HG03103 (cell line): ENCODE results near the gene ERCC1.
A peak's percentile ranks its signal among the peaks of the same experiment; 100 is the strongest.

Experiments
- ATAC-seq: cut with Tn5 transposase; IDR thresholded peaks from one replicate; pipeline ENCODE4 v1.9.1; 2021; ENCODE audit warnings: low read depth; ENCODE audit not compliant: unreplicated experiment

Gene ERCC1

DNA sequence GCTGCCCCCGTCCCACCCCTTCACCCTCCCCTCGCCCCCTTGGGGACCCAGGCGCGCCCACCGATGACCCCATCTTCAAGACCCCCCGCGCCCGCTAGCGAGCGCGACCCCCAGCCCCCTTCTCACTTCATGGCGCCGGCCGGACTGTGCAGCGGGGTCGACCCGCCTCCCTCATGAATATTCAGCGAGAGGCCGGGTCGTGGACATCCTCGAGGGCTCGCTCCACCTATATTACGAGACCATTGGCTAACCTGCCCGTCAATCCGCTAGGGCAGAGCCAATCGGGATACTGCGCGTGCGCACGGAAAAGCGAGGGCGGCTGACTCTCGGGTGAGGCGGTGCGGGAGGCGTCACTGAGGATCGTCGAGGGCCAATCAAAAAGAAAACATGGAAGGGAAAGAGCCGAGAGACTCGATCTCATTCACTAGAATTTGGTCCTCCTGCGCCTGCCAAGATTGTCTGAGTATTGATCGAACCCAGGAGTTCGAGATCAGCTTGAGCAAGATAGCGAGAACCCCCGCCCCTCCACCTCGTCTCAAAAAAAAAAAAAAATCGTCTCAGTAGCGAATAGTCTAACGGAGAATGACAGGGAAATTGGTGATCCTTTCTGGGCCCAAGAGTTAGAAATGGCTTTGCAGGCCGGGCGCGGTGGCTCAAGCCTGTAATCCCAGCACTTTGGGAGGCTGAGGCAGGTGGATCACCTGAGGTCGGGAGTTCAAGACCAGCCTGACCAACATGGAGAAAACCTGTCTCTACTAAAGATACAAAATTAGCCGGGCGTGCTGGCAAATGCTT lies 53.1 kb downstream of the ERCC1 start, which contains the start of gene ERCC2:
Gene ERCC2, minus strand, starts transcription at position 164 of the 795 bp plus-strand sequence. Its CDS starts 33 bp downstream, at position 131.
- ATAC-seq = peak; percentile 89

DNA sequence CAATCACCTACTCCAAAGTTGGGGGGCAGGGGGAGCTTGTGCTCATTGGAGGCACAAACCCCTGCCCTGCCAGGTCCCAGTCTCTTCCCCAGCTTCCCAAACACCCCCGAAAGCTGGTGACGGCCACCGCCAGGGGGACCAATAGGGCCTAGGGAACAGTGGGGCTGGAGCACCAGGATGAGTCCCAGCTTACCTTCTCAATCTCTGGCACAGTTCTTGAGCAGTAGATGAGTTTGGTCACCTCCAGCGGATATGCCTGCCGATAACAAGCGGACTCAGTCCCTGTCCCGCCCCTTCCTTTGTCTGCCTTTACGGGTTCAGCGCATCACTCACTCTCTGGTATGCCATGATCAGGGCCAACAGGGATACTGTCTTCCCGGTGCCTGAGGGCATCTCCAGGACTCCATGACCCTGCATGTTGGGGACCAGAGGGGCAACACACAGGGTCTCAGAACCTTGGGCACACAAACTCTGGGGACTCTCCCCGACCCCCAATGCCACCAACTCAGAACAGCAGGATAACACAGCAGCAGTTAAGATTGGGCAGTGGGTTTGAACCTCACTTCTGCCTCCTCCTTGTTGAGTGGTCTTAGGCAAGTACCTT lies 54.9 kb downstream of the ERCC1 start:
- no peak for ATAC-seq

DNA sequence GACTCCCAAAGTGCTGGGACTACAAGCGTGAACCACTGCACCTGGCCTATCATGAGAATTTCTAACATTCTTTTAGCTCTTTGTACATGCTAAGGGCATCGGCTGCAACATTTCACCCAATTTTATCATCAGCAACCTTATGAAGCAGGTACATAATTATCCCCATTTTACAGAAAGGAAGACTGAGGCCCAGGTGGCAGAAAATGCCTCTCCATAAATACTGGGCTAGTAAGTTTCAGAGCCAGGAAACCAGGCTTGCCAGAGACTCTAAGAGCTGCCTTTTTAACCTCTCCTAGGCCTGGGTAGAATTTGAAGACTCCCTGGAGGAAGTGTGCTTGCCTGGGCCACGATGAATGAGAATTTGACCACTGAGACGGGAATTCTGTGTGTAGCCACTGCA lies 55.6 kb downstream of the ERCC1 start:
- ATAC-seq = no peak

DNA sequence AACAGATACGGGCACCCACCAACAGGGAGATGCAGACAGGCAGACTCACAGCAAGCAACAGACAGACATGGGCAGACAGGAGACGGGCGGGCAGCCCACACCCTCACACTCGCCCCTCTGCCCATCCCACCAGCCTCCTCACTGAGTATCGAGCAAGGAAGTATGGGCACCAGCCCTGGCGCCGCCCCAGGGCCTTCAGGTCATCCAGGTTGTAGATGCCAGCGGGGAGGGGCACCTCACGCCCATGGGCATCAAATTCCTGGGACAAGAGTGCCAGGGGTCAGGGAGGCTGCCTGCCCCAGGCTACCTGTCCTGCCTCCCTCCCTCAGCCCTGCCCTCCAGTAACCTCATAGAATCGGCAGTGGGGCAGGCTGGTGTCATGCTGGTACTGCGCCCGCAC lies 59.0 kb downstream of the ERCC1 start:
- no peak for ATAC-seq

DNA sequence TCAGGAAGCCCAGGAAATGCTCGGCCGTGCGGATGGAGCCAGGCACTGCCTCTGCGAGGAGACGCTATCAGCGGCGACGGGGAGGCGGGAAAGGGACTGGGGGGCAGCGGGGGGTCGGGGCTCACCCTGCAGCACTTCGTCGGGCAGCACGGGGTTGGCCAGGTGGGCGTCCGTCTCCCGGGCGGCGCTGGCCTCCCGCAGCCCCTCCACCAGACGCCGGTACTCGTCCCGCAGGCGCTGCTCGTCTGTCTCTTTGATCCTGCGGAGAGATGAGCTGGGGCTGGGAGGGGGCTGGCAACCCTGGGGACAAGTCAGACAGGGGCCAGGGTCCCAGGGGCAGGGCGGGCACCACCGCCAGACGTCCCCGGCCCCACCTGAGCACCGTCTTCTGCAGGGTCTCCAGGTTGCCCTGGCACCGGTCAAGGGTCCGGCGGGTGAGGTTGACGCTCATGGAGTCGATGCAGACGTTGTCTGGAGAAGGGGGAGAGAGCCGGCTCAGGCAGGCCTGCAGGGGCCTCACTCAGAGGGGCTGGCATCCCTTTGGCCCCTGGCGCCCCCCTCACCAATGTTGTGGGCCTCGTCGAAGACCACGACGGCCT lies 59.8 kb downstream of the ERCC1 start:
- no peak for ATAC-seq

DNA sequence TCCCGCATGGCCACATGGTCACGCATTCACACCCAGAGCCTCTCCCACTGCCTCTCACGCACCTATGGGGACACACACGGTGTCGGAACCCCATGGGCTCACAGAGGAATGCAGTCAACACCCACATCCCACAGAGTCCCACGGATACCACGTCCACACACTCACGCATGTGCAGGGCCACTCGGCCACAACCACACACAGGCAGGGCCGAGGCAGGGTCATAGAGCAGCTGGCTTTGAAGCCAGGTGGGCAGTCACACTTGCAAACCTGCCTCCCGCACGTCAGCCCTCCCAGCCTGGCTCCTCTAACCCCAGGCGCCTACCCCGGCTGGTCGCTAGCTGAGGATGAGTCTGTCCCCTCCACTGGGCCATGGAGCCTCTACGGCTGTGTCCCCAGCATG lies 61.4 kb downstream of the ERCC1 start:
- ATAC-seq = no peak

DNA sequence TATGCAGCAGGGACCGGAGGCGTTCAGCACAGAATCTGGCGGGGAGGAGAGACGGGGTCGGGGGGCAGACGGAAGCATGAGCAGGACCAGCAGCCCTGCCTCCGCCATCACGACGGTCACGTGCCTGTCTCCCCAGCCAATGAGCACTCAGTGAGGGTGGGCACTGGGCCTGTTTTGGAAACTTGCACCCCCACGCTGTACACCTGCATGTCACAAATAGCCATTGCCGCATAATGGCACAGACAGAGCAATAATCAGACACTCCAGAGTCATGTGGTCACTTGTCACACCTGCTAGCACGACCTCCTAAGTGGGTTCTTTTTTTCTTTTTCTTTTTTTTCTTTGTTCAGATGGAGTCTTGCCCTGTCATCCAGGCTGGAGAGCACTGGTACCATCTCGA lies 62.1 kb downstream of the ERCC1 start:
- no peak for ATAC-seq

DNA sequence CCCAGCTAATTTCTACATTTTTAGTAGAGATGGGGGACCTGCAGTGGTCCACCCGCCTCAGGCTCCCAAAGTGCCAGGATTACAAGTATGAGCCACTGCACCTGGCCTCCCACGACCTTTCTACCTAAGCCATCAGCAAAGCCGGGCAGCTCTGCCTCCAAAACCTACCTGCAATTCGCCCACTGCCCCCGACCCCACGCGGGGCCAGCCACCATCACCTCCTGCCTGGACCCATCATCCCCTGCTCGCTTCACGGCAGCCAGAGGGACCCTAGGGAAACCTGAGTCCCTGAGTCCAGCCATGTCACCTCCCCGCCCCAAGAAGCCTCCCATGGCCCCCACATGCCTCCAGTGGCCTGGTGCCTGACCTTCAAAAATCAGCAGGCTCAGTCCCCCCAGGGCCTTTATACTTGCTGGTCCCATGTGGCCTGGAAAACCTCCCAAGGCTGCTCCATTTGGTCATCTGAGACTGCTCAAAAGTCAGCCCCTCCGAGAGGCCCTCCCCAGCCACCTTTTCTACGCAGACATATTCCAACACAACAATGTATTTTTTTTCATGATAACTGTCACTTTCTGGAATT lies 65.4 kb downstream of the ERCC1 start:
- ATAC-seq = no peak

DNA sequence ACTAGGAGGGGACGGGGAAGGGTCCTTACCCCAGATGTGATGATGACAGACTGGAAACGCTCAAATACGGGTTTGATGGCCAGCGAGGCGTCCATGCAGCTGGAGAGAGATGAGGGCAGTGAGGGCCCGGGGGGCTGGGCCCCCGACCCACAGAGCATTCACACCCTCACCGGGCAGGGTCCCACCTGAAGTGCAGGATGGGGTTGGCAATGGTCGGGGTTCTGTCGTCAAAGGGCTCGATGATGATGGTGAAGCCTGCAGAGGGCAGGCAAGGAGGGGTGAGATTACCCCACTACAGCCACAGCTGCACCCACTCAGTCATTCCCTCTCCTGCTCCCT lies 66.3 kb downstream of the ERCC1 start:
- no peak for ATAC-seq
